ENCODE measurements around the gene ZNF668.
A peak's percentile ranks its signal among the peaks of the same experiment; 100 is the strongest.
"Not testable (repeated sequence)": the region's sequence is repeated elsewhere in the genome, so short reads cannot be mapped to it uniquely, and the experiment has no call there.

Gene ZNF668

DNA sequence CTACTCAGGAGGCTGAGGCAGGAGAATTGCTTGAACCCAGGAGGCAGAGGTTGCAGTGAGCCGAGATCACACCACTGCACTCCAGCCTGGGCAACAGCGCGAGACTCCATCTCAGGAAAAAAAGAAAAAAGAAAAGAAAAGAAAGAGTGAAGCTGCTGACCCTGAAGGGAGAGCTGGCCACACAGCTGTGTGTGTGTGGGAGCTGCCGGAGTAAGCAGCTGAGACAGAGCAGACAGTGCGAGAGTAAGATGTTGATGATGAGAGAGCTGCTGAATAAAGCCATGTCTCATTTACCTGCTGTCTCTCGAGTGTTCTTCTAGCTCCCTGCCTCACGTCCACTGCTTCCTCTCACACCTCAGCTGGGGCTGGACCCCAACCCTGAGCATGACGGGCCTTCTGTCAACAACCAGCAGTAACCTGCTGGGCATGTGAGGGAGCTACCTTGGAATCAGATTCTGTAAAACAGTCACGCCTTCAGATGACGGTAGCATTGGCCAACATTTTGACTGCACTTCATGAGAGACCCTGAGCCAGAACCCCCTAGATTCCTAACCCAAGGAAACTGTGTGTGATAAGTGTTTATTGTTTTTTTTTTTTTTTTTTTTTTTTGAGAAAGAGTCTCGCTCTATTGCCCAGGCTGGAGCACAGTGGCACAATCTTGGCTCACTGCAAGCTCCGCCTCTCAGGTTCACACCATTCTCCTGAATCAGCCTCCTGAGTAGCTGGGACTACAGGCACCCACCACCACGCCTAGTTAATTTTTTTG is 27.0 kb upstream of the ZNF668 start:
- not testable (repeated sequence) for DNase-seq

DNA sequence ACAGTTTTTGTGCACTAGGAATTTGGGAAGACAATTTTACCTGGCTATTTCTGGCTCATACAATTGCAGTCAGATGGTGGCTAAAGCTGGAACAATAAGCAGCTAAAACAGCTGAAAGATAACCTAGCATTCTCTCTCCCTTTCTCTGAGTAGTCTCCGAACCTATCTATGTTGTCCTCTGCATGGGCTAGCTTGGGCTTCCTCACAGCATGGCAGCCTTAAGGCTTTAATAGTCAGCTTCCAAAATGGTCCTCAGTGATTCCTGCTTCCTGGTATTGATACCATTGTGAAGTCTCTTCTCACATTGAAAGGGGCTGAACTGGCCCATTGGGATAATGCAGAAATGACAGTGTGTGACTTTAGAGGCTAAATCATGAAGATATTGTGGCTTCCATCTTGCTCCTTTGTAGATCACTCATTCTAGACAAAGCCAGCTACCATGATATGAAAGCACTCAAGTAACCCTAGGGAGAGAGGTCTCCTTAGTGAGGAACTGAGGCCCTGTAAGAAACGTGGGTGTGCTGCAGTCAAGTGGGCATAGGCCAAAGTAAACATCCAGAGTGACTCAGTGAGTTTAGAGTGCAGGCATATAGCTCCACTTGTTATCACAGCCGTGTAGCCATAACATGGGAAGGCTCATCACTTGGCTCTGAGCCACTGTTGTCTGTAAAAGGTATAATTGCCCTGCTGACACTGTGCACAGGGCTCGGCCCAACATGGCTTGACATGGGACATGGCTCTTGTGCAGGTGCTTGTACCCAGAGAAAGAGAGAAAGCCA is 26.0 kb upstream of the ZNF668 start:
- DNase-seq = no peak

DNA sequence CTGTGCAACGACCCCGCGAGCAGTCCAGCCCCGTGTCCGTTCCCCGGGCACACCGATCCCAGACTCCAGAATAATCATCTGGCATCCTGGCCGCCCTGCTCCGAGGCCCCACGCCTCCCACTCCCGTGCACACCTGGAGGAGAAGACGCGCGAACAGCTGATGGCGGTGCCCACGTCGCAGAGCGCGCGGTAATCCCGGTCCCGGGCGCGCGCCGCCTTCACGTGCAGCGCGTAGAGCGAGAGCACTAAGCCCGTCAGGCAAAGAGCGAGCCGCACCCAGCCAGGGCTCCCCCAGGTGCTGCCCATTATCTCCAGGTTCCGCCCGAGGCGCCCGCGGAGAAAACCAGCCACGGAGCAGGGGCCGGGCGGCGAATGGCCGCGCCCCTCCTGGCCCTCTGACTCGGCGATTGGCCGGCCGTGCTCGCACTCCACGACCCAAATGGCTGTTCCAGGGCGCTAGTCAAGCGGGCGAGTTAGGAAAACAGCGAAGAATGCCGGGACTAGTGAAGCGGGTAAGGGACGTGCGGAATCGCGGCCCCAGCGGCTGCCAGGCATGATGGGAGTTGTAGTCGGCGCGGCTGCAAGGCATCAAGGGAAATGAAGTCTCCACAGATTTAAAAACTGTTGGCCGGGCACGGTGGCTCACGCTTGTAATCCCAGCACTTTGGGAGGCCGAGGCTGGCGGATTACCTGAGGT is 20.5 kb upstream of the ZNF668 start, which contains the start of gene VKORC1:
VKORC1 (minus strand) TSS at position 374 of the 697 bp plus-strand sequence; CDS start at position 306, 68 bp downstream.
- peak; percentile 95 for DNase-seq

DNA sequence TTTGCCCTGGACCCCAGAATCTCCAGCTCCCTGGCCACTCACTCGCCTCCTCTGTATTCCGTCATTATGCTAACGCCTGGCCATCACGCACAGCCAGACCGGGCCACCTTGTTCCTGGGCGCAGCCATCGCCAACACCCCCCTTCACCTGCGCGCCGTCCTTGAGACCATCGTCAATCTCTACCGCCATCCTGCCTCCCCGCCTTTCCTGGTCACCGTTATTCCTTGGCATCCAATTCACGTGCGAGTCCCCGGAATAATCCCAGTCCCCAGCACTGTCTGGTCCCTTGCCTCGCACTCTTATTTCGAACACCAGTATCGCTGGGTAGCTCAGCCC is 20.0 kb upstream of the ZNF668 start:
- DNase-seq = no peak

DNA sequence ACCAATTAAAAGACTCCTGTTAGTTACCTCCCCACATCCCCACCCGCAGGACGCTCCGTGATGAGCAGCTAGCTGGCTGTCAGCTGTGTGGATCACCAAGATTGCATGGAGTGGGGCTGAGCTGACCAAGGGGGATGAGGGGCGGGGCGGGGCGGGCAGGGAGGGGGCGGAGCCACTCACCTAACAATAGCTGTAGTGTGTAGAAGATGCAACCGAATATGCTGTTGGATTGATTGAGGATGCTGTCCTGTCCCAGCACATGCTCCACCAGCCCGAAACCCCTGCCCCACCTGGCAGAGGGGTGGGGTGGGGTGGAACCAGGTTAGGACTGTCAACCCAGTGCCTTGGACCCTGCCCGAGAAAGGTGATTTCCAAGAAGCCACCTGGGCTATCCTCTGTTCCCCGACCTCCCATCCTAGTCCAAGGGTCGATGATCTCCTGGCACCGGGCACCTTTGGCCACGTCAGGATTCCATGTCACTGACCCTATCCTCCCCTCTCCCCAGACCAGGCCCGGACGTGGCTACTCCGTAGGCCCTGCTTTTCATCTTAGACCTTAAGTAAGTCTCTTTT is 19.2 kb upstream of the ZNF668 start:
- DNase-seq = no peak

DNA sequence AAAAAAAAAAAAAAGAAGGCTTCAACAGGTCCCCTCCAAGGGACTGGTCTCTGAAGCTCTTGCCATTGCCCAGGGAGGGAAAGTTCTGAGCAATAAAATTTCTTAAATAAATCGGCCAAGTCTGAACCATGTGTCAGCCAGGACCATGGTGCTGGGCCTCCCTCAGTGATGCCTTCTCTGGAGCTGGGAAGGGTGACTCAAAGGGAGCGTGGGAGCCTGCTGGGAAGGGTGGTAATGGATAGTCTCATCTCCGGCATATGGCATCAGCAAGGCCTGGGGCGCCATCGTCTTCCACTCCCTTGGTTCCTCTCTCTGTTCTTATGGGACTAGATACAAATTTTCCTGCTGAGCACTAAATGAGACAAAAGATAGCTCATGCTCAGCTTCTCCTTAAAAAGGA is 18.3 kb upstream of the ZNF668 start:
- DNase-seq = no peak

DNA sequence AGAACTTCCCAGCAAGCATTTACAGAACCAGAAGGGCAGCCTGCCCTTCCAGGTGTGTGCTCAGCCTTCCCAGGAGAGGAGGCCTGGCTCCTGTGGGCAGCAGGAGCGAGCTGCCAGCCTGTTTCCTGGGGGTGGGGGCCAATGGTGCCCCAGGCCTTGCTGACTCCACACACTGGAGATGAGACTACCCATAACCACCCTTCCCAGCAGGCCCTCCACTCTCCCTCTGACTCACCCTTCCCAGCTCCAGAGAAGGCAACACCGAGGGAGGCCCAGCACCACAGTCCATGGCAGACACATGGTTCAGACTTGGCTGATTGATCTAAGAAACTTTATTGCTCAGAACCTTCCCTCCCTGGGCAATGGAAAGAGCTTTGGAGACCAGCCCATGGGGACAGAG is 16.5 kb upstream of the ZNF668 start:
- DNase-seq = no peak

DNA sequence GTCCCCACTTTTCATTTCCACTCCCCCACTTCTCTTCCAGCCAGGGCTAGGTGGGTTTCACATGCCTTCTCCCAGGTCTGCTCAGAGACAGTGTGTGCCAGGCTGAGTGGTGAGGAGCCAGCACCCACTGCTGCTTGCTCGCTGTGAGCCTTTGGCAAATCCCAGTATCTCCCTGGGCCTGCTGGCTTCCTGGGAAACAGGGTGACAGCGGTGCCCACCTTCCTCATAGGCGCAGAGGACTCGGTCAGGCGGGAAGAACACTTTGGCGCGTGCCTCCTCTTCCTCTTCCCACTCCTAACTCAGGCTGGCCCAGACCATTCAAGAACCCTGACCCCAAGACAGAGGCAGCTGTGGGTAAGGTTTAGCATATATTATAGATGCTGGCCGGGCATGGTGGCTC is 15.2 kb upstream of the ZNF668 start:
- DNase-seq = no peak

DNA sequence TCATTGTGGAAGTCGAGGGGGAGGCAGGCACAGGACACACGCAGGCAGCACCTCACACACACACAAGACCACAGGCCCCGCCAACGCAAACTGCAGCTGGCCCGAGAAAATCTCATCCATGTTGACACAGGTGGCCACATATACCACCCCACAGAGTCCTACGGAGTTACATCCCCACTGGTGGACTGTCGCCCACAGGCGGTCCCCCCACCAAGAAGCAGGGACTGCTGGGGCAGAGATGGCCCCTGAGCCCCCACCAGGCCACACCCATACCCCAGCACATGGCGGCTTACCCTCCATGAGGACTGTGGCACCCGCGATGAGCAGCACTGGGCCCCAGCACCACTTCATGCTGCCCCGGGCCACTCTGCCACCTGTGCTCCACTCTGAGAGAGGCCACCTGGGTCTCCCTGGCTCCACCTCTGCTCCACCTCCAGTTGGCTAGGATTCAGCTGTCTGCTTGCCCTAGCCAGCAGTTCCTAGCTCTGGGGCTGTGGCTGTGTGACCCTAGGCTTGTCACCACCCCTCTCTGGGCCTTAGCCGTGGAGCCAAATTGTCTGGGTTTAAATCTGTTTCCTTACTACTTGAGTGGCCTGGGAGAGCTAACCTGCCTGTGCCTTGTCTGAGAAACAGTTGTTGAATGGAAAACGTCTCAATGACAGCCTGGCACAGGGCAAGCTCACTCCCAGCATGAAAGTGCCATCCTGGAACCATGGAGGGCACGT is 14.6 kb upstream of the ZNF668 start, which contains the start of gene PRSS53:
PRSS53 (minus strand) TSS at position 485 of the 725 bp plus-strand sequence; CDS start at position 351, 134 bp downstream.
- no peak for DNase-seq

DNA sequence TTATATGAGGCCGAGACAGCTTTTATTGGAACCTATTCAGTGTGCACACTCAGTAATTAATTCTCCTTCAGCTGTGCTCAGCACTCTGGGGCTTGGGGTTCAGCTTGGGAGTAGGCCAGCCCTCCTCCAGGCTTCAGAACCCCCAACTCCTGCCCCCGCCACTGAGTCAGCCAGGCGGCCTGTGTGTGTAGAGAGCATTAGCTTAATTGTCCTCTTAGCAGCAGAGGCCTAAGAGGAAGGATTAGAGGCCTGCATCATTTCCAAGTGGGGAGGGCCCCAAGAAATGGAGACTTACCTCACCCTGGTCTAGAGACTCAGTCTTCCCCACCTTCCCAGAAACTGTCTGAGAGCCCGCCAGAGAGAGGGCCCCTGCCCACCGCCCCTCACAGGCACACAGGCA is 13.9 kb upstream of the ZNF668 start:
- DNase-seq = no peak

DNA sequence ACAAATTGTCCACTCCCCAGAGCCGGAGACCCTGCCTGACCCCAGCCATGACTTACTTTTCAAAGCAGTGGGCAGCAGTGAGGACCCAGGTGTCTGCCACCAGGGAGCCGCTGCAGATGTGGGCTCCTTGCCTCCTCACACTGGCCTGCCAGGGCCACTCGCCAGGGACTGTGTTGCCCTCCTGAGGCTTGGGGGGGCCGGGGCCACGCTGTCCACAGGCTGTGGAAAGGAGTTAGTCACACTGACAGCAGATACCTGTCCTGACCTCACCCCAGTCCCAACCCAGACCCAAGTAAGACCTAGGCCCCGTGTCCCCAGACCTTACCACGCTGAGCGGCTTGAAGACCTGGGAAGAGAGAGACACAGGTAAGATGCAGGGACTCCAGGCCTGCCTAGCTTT is 13.4 kb upstream of the ZNF668 start:
- no peak for DNase-seq

DNA sequence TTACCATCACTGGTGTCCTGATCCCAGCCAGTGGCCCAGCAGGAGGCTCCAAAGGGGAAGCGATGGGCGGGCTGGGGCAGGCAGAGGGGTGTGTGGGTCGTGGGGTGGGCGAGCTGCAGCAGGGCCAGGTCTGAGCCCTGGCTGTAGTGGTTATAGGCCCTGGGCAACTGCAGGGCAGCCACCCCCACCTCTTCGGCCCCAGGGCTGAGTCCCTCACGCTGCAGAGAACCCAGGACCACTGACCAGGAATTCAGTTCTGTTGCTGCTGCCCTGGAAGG is 12.5 kb upstream of the ZNF668 start:
- DNase-seq = no peak

DNA sequence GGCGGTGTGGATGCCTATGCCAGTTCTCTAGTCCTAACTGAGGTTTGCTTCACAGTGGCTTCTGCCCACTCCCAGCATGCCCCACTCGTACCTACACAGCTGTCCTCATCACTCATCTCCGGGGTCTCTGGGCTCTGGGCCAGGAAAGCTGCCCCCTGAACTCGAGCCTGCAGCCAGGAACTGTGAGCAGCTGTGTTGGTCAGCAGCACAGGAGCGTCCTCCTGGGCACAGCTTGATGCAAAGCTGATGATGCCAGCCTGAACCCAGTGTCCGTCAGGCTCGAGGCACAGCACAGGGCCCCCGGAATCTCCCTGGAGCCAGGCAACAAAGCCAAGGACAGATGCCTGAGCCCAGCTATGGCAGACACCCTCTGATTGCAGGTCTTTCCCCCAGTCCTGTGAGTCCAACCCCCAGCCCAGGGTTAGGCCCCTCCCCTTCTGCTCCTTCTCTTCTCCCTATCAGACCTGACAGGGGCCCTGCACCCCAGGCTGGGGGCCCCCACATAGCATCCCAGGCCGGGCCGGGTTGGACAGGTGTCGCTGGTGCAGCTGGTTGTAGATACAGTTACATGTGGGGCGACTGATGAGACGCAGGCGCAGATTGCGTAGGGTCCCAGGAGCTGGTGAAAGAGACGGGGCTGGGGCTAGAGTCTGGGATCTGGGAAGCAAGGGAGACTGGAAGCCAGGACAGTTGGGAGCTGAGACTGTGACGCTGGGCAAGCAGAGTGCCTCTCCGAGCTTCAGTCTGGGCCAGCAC is 12.0 kb upstream of the ZNF668 start:
- DNase-seq = no peak

DNA sequence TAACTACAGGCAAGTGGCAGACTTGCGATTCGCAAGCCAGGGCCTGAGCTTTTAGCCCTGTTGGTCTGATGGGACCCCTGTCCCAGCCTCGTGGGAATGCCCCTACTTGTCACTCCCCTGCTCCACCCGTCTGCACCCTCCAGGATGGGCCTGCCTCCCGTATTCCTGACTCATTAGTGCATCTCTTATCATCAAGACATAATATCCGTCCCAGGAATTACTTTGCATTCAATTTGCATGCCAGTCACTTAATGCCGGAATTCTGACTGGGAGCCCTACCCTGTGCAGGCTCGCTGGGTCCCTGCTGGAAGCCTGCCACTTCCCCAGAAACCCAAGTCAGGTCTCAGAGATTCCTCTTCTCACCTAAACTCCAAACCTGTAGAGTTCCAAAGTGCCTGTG is 11.4 kb upstream of the ZNF668 start:
- no peak for DNase-seq

DNA sequence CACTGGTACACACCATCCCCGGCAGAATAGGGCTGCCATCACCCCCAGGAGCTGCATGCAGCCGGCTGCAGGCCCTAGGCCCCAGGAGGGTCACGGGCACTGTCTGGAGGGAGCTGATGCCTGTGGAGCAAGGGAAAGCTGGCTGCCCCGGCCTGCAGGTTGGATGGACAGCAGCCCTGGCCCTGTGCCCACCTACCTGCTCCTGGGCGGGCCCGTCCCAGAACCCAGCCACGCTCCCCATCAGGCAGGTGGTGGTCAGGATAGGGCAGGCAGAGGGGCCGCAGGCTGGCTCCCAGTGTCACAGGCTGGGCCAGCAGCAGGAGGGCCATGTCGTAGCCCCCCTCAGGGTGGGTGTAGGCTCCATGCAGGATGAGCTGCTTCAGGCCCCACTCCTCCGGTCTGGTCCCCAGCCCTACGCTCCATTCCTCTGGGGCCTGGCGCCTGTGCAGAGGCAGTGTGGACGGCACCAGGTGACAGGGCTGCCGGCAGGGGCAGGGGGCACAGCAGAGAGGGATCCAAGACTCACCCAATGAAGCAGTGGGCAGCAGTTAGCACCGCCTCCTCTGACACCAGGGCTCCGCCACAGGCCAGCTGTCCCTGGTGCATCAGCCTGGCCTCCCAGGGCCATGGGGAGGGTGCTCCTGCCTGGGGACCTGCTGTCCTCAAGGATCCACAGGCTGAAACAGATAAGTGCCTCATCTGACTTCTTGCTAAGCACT is 10.7 kb upstream of the ZNF668 start:
- DNase-seq = no peak

DNA sequence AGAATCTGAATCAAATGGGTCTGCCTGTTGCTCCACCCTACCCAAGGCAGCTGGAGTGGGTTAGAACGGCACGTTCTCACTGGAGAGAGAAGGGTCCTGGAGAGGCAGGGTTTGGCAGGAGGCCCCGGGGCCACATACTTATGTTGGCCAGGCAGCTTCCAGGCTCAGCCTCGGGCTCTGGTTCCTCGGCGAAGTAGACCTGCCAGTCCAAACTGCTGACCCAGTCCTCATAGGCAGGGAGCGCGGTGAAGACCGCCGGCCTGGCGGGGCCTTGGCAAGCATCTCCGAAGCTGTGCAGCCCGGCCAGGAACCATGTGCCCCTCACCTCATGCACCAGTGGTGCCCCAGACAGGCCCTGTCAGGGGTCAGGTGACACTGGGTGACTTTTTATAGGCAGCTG is 9.9 kb upstream of the ZNF668 start:
- DNase-seq = no peak

DNA sequence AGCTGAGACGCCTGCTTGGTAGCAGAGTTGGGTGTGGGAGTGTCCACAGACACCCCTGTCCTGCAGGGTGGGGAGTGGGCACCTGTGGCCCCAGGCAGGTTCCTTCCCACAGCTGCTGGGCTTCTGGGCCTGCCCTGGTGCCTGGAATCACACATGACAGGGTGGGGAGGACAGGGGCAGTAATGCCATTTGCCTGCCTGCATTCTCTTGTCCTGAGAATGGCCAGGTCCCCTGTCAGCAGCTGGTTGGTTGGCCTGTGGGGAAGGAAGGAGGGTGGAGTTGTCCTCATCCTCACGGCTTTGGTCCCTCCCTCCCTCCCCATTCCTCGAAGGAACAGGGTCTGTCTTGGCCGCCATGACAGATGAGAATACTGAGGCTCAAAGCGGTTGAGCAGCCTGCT is 9.5 kb upstream of the ZNF668 start:
- no peak for DNase-seq

DNA sequence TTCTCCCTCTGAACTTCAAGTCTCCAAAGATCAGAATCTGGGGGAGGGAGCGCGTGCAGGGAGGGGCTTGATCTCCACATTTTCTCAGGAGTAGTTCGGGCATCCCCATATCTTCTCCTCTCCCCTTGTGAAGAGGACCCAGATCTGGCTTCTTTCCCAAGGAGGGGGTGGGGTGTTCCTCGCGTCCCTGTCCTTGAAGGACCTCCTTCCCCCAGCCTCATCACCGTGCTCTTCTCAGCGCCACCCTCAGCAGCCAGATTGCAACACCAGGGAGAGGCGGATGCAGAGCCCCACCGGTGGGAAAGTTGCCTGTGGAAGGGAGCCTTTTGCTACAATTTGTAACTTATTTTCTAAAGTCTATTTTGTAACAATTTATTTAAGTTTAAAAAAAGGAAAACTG is 9.0 kb upstream of the ZNF668 start:
- DNase-seq = no peak

DNA sequence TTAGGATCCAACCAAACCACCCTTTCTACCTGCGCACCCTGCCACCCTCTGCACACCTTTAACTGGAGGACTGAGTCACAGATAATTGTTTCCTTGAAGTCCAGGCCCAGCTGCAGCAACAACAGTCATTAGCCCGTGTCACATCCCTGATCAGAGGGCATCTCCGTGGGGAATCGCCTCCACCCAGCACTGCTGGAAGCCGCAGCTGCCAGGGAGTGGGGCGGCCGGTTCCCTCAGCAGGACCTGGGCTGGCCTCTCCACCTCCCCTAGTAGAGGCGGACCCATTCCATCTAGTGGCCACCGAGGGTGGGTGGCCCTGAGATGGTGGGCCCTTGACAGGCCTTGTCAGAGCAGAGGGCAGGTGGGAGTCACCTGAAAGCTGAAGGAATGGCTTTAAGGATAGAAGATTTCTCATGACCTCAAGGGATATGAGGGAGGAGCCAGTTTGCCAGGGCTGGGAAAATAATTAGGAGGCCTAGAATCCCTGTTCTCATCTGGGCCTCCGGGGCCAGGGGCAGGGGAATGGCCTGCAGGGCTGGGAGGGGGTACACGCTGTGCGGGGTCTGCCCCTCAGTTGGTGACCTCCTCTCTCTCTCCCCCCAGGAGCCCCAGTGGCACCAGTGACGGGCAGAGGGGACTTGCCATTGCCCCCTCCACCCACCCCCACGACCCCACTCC is 8.5 kb upstream of the ZNF668 start:
- DNase-seq = no peak

DNA sequence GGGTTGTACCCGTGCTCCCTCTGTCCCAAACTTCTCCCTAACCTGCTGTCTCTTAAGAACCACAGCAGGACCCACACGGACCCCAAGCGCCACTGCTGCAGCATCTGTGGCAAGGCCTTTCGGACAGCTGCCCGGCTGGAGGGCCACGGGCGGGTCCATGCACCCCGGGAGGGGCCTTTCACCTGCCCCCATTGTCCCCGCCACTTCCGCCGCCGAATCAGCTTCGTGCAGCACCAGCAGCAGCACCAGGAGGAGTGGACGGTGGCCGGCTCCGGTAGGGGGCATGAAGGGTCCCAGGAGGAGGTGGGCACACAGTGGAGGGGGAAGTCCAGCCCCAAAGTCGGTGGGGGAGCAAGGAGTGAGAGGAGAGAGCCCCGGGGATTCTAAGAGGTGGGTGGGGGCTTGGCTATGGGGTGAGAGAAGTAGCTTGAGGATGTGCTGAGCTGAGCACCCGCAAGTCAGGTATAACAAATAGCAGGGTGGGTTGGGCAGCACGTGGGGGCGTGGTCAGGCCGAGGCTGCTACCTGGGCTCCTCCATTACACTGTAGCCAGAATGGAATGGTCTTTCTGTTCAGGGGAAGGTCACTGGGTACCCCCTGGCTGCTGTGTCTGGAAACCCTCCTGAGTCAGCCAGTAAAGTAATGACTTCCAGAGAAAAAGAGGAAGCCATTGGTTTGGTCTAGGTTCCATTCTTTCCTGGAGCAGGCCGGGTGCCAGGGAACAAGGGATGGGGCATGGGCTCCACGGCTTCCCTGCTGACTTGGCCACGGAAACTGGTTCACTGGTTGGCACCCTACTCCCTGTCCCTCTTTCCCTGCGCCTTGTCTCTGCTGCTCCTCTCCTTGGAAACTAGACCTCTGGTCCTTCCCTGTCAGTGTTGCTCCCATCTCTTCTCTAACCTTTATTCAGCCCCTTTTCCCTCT is 7.7 kb upstream of the ZNF668 start:
- no peak for DNase-seq
